GM12891 (cell line): ENCODE data around the gene ERVW-1.

Experiments
- PAX5 ChIP-seq: IDR thresholded peaks from 2 replicates; pipeline ENCODE4 v1.6.1; 2011; ENCODE audit warnings: low read length, moderate library complexity, mild to moderate bottlenecking; ENCODE audit not compliant: insufficient read depth, severe bottlenecking
- POLR2A ChIP-seq: IDR thresholded peaks from 2 replicates; pipeline ENCODE4 v1.6.1; 2011; ENCODE audit warnings: low read depth, low read length, control low read depth
- POLR2AphosphoS5 ChIP-seq: IDR thresholded peaks from 2 replicates; pipeline ENCODE4 v1.6.1; 2011; ENCODE audit warnings: low read depth, low read length, control low read depth
- TAF1 ChIP-seq: IDR thresholded peaks from 2 replicates; pipeline ENCODE4 v1.6.1; 2011; ENCODE audit warnings: low read depth, low read length, control low read depth

DNA sequence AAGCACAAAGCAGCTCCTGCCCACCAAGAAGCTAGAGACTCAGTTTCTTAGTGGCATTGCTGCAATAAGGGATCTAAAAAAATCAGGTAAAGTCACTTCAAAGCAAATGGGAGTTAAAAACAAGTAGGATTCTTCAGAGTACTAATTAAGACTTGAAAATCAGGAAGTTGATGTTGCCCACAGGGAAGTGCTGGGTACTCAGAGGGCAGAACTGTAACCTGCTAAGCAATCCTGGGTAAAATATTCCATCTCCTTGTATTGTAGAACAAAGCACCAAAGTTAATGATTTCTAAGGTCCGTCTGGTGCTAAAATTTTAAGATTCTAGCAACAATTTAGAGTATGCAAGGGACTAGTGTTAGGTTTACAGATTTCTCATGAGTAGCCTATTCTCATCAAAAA lies 42.3 kb upstream of the ERVW-1 start:
- TF ChIP-seq POLR2A (no peak), POLR2AphosphoS5 (no peak), TAF1 (no peak), PAX5 (no peak)
